Brain microvascular endothelial cell (primary cell): ENCODE measurements around the gene GRK1.

Experiments
- DNase-seq: peaks from one replicate; pipeline ENCODE4 v3.0.0-alpha.2; 2020
- H3K27ac ChIP-seq: fragments of 250-450 bp; sonication (Bioruptor Pico); 2 replicates; pipeline ENCODE4 v1.5.1; 2020; ENCODE audit warnings: mild to moderate bottlenecking, moderate library complexity
- H3K27me3 ChIP-seq: fragments of 250-450 bp; sonication (Bioruptor Pico); replicated peaks from 2 replicates; pipeline ENCODE4 v1.5.1; 2020; ENCODE audit warnings: mild to moderate bottlenecking
- H3K36me3 ChIP-seq: fragments of 250-450 bp; sonication (Bioruptor Pico); replicated peaks from 2 replicates; pipeline ENCODE4 v1.5.1; 2020; ENCODE audit warnings: mild to moderate bottlenecking
- H3K4me3 ChIP-seq: 2 replicates; pipeline ENCODE4 v1.5.1; 2011; ENCODE audit warnings: low read depth, mild to moderate bottlenecking, control low read depth, low read length, moderate library complexity
- in situ Hi-C: cut with HindIII; loops from 2 replicates; pipeline ENCODE4 v1.10.0; 2017; ENCODE audit warnings: low sequenced_read_pairs, low pct_ligation_motif_present
- TF ChIP-seq, protein P1 (sequence below): IDR thresholded peaks from 2 replicates; pipeline ENCODE4 v1.5.1; 2011; ENCODE audit warnings: low read depth, mild to moderate bottlenecking, moderate library complexity, low read length, control low read depth, inconsistent platforms; ENCODE audit errors: missing control alignments

Gene GRK1

DNA sequence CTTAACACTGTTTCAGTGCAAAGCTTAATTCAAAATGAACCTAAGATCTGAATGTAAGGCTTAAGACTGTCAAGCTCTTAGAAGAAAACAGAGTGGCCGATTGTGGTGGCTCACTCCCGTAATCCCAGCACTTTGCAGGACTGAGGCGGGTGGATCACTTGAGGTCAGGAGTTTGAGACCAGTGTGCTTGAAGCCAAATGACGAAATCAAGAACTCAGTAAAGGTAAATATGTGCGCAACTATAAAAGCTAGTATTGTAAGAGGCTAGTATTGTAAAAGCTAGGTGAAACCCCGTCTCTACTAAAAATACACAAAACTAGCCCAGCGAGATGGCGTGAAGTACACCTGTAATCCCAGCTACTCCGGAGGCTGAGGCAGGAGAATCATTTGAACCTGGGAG lies 21.7 kb upstream of the GRK1 start:
- TF ChIP-seq, protein P1, sequence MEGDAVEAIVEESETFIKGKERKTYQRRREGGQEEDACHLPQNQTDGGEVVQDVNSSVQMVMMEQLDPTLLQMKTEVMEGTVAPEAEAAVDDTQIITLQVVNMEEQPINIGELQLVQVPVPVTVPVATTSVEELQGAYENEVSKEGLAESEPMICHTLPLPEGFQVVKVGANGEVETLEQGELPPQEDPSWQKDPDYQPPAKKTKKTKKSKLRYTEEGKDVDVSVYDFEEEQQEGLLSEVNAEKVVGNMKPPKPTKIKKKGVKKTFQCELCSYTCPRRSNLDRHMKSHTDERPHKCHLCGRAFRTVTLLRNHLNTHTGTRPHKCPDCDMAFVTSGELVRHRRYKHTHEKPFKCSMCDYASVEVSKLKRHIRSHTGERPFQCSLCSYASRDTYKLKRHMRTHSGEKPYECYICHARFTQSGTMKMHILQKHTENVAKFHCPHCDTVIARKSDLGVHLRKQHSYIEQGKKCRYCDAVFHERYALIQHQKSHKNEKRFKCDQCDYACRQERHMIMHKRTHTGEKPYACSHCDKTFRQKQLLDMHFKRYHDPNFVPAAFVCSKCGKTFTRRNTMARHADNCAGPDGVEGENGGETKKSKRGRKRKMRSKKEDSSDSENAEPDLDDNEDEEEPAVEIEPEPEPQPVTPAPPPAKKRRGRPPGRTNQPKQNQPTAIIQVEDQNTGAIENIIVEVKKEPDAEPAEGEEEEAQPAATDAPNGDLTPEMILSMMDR: no peak
- in situ Hi-C loops: no loop called here
- no peak for DNase-seq
- peaks cover under 1% of the 10 kb centered on the region for H3K36me3 ChIP-seq
- no peaks in the 10 kb centered on the region for H3K27me3 ChIP-seq
- H3K4me3 ChIP-seq: no peak overlapping the region
- no peak overlapping the region for H3K27ac ChIP-seq

DNA sequence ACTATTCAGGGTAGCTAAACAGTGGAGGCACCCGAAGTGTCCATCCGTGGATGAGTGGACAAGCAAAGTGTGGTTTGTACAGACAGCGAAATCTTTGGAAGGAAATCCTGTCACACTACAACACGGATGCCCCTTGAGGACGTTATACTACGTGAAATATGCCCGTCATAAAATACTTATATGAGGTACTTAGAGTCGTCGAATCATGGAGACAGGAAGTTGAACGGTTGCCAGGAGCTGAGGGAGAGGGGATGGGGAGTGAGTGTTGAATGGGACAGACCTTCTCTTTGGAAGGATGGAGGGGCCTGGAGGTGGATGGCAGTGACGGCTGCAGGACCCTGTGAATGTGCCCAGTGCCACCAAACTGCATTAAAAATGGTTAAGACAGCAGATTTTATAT lies 20.6 kb upstream of the GRK1 start:
- in situ Hi-C loops: no loop called here
- TF ChIP-seq, protein P1: no peak
- Histone ChIP-seq H3K27me3 (no peaks in the 10 kb centered on the region), H3K36me3 (no peaks in the 10 kb centered on the region), H3K27ac (no peak overlapping the region), H3K4me3 (no peak overlapping the region)
- no peak for DNase-seq

DNA sequence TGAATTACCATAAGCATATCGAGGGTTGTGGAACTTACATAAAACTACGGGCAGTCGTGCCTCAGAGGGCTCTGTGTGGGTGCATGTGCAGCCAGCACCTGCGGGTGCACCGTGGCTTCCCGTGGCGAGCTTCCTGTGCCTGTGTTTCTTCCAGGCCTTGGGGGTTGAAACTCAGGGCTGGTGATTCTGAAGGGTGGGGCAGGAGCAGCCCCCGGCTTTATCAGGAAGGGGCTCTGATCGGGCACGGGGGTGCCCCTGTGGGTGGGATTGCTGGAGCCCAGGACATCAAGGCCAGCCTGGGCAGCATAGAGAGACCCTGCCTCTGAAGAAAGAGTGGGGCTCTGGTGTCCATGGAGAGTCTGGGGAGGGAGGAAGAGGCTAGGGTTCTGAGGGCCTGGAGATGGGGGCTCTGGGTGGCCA lies 20.1 kb upstream of the GRK1 start:
- H3K27ac ChIP-seq: no peak overlapping the region
- no peak overlapping the region for H3K4me3 ChIP-seq
- in situ Hi-C loops: no loop called here
- no peaks in the 10 kb centered on the region for H3K36me3 ChIP-seq
- no peaks in the 10 kb centered on the region for H3K27me3 ChIP-seq
- no peak for DNase-seq
- TF ChIP-seq, protein P1: no peak

DNA sequence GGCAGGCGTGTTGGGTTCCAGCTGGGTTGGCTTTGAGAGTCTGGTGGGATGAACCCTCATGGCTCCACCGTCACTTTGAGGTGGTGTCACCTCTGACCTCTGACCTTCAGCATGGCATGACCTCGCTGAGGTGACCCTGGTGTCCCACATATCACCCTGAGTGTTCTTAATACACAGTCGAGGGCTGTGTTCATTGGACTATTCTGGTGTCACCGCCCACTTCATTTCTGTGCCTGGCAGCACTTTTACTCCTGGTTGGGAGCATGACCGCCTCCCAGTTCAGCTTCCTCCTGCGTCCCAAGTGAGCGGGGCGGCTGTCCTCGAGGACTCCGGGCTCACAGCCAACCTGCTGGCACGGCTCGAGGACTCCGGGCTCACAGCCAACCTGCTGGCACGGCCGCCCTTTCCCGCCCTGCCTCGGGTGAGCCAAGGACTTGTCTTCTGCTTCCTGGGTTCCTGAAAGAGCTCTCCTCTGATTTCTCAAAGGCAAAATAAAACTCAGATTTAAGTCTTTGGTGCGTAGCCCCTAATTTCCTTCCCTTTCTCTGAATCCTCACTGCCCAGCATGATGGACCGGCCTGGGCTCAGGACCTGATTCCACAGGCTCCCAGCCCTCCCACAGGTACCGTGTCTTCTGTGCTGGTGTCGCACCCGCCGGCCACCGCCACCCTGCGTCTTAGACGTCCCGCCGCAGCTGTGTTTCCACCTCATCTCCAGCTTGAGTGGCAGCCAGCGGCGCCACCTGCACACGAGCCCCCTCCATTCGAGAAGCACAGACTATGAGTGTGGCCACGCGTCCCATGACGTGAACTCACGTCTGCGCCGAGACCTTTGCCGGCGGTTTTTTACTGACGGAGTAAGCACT lies 19.4 kb upstream of the GRK1 start:
- Histone ChIP-seq H3K27ac (no peak overlapping the region), H3K36me3 (no peaks in the 10 kb centered on the region), H3K4me3 (no peak overlapping the region), H3K27me3 (no peaks in the 10 kb centered on the region)
- TF ChIP-seq, protein P1: no peak
- no peak for DNase-seq
- in situ Hi-C loops: no loop called here

DNA sequence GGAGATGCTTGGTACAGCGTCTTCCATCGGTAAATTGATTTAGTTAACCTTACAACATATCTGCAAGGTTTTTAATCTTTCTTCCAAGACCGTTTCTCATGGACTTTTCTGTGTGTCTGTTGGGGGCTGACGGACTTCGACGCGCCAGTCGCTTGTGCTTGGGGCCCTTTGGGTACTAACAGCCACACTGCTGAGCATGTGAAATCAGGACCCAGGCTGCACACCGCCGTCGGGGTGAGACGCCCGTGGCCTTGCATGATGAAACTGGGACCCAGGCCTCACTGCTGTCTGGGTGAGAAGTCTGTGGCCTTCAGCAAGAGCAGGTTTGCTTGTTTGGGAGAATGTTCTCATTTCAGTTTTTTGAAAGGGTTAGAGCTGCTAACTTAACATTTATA lies 18.8 kb upstream of the GRK1 start:
- H3K4me3 ChIP-seq: no peak overlapping the region
- H3K36me3 ChIP-seq: no peaks in the 10 kb centered on the region
- in situ Hi-C loops: no loop called here
- TF ChIP-seq, protein P1: no peak
- no peak overlapping the region for H3K27ac ChIP-seq
- no peaks in the 10 kb centered on the region for H3K27me3 ChIP-seq
- no peak for DNase-seq

DNA sequence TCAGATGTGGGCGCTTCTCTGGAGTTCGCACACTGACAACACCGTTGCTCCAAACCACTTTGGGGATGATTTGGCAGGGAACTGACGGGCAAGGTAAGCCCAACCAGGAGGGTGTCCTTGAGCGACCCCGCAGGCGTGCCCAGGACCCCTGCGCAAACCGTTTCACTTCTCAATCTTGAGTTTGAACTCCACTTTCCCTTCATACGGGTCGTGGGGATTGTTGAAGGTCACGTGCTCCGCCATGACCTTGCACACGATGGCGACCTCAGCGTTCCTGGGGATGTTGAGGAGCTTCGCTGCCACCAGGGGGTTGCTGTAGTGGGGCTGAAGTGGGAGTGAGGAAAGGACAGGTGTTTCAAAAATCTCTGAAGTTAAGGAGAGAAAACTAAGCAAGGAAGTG lies 17.8 kb upstream of the GRK1 start:
- in situ Hi-C loops: no loop called here

More for the DNA sequence above, 17.8 kb upstream of the GRK1 start:
- H3K27me3 ChIP-seq: no peaks in the 10 kb centered on the region
- no peak overlapping the region for H3K27ac ChIP-seq
- H3K4me3 ChIP-seq: no peak overlapping the region
- no peaks in the 10 kb centered on the region for H3K36me3 ChIP-seq
- TF ChIP-seq, protein P1: no peak
- no peak for DNase-seq
